Stimulated activated CD4-positive, alpha-beta T cell treated with anti-CD3 and anti-CD28 coated beads, Interleukin-4, amount 100 ng/mL, for 48 hours (primary cell): Measurements from ENCODE around the gene CHCHD5.

Source experiments
- DNase-seq, 2 donors: peaks; one replicate each; pipeline ENCODE4 v3.0.0-alpha.2; 2020; ENCODE audit warnings: low read depth in 2 of 2

The CHCHD5 gene

GRCh38 chr2:112623913-112624777 lies 39.7 kb downstream of the CHCHD5 start:
- DNase-seq = peak; percentile 49 to 61

GRCh38 chr2:112625474-112626114 lies 41.2 kb downstream of the CHCHD5 start:
- DNase-seq = no peak

DNA sequence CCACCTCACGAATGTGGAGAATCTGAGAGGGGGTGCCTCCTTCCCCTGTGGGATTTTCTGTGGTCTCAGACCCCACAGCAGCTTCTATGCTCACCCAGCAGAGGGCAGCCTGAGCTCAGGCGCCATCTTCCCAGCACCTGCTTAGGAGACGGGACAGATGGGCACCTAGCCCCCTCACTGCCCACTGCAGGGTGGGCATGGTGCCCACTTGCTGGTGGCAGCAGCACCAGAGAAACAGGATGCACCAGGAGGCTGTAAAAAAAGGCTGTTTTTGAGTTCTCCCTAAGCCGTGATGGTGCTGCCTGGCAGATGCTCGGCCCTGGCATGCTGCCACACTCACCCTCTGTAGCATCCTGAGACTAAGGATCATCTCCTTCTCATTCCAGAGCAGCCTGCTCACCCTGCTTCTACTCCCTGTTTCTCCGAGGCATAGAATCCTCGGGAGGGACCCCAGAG lies 42.2 kb downstream of the CHCHD5 start:
- peak; percentile 40 to 46 for DNase-seq

GRCh38 chr2:112627060-112628040 lies 42.9 kb downstream of the CHCHD5 start:
- no peak for DNase-seq

DNA sequence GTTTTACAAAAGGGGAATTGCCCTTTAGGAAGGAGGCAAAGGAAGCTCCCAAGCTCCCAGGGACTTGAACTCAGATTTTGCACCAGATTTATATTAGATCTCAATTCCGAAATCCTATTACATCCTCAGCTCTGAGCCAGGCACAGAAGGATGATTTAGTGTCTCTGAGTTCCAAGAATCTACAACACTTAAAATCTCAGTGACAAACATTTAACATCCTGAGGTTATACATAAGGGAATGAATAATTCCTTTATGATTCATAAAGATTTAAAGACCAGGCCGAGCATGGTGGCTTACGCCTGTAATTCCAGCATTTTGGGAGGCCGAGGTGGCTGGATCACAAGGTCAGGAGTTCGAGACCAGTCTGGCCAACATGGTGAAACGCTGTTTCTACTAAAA lies 44.8 kb downstream of the CHCHD5 start:
- no peak for DNase-seq

GRCh38 chr2:112629823-112630222 lies 45.4 kb downstream of the CHCHD5 start:
- no peak for DNase-seq

- no peak for DNase-seq
Observed at GRCh38 chr2:112630268-112630667, 45.9 kb downstream of the CHCHD5 start.

DNA sequence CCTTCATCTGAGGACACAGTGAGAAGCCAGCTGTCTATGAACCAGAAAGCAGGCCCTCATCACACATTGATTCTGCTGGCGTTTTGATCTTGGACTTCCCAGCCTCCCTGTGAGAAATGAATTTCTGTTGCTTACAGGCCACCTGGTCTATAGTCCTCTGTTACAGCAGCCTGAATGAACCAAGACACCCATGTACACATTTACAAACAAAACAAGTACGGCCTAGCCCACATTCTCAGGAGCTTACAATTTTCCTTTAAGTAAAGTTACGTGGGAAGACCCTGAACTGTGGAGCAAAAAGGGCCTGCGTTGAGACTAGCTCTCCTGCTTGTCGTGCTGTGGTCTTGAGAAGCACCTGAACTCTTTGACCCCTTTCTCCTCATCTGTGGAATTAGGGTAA lies 49.3 kb downstream of the CHCHD5 start:
- no peak for DNase-seq

- DNase-seq = no peak
Observed at GRCh38 chr2:112634153-112634873, 49.9 kb downstream of the CHCHD5 start.

DNA sequence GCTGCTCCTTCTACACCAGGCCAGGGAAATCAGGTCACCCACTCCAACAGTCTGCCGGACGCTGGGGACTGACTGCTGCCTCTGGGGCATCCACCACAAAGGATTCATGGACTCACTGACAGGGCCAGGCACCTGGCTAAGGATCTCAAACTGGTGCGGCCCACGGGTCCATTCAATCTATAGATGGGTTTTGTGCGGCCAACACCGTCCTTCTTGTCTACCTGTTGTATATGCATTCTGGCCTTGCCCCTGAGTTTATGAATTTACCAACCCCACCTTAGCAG lies 50.4 kb downstream of the CHCHD5 start:
- no peak for DNase-seq

- no peak for DNase-seq
Observed at GRCh38 chr2:112636605-112637288, 52.3 kb downstream of the CHCHD5 start.

- DNase-seq = no peak
Observed at GRCh38 chr2:112637289-112637660, 52.9 kb downstream of the CHCHD5 start.
